GM12874 (cell line): ENCODE results near the gene ETHE1.

Experiments used
- TF ChIP-seq, protein P1 (sequence below): IDR thresholded peaks from 2 replicates; pipeline ENCODE4 v1.5.1; 2011; ENCODE audit warnings: low read depth, mild to moderate bottlenecking, control low read depth, low read length, moderate library complexity; ENCODE audit not compliant: insufficient read depth

ETHE1 gene

DNA sequence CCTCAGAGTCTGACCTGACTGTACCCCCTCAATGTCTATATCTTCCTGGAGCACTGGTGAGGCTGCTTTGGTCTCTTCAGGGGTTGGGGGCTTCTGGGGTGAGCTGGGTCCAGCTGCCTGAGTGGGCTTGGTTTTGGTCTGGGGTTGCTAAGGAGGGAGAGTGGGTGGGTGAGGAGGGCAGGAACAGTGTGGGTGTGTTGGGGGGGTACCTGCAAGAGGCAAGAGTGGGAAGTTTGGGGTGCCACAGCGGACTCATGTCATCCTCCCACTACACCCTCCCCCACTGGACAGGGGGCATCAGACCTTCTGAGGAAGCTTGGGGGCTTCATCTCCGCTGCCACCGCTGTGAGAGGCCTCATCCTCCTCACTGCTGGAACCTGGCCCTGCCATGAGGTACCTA lies 19.6 kb upstream of the ETHE1 start:
- TF ChIP-seq, protein P1, sequence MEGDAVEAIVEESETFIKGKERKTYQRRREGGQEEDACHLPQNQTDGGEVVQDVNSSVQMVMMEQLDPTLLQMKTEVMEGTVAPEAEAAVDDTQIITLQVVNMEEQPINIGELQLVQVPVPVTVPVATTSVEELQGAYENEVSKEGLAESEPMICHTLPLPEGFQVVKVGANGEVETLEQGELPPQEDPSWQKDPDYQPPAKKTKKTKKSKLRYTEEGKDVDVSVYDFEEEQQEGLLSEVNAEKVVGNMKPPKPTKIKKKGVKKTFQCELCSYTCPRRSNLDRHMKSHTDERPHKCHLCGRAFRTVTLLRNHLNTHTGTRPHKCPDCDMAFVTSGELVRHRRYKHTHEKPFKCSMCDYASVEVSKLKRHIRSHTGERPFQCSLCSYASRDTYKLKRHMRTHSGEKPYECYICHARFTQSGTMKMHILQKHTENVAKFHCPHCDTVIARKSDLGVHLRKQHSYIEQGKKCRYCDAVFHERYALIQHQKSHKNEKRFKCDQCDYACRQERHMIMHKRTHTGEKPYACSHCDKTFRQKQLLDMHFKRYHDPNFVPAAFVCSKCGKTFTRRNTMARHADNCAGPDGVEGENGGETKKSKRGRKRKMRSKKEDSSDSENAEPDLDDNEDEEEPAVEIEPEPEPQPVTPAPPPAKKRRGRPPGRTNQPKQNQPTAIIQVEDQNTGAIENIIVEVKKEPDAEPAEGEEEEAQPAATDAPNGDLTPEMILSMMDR: no peak

DNA sequence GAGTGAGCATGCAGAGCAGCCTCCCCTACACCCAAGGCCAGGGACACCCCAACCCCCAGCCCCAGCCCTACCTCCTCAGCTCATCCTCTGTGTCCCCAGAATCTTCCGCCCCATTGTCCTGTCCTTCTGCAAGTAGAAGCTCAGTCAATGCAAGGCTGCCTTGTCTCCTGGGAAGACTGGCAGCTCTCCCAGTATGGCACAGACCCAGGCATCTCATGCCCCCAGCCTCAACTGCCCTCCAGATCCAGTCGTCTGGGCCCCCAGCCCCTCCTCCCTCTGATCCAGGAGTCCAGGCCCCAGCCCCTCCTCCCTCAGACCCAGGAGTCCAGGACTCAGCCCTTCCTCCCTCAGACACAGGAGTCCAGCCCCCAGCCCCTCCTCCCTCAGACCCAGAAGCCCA lies 19.0 kb upstream of the ETHE1 start:
- TF ChIP-seq, protein P1: no peak

DNA sequence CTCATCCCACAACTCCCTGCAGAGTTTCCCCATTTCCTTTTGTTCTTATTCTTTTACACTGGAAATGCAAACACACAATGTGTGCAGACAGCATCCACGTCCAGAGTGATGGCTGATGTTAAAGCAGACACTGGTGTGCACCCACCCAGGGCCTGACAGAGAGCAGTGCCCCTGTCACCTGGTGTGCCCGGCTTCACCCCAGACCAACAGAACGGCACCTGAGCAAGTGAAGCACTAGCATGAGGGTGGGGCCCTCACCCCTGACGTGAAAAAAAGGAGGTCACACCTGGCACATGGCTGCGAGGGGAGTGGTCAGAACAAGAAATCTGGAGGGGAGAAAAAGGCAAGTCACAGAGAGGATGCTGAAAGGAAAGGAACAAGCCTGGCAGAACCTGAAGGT lies 18.3 kb upstream of the ETHE1 start:
- TF ChIP-seq, protein P1: no peak

- TF ChIP-seq, protein P1: no peak
Measured at GRCh38 chr19:43544077-43544476, 17.1 kb upstream of the ETHE1 start.

GRCh38 chr19:43541920-43542650 lies 15.1 kb upstream of the ETHE1 start:
- TF ChIP-seq, protein P1: no peak

GRCh38 chr19:43540381-43540780 lies 13.4 kb upstream of the ETHE1 start:
- TF ChIP-seq, protein P1: no peak

- TF ChIP-seq, protein P1: no peak
Measured at GRCh38 chr19:43538922-43539321, 11.9 kb upstream of the ETHE1 start.
